Suppressor macrophage (primary cell): ENCODE measurements around the gene ELOVL6.
"Not testable (repeated sequence)": the region's sequence is repeated elsewhere in the genome, so short reads cannot be mapped to it uniquely, and the experiment has no call there.

Experiments used
- DNase-seq, 4 experiments: peaks; one replicate each; pipeline ENCODE4 v3.0.0-alpha.2; 2020 to 2022

ELOVL6 gene

GRCh38 chr4:110196206-110196870, 2.1 kb downstream of the ELOVL6 start:
- DNase-seq: peak in 2 of 4 experiments; percentile 14 to 19

DNA sequence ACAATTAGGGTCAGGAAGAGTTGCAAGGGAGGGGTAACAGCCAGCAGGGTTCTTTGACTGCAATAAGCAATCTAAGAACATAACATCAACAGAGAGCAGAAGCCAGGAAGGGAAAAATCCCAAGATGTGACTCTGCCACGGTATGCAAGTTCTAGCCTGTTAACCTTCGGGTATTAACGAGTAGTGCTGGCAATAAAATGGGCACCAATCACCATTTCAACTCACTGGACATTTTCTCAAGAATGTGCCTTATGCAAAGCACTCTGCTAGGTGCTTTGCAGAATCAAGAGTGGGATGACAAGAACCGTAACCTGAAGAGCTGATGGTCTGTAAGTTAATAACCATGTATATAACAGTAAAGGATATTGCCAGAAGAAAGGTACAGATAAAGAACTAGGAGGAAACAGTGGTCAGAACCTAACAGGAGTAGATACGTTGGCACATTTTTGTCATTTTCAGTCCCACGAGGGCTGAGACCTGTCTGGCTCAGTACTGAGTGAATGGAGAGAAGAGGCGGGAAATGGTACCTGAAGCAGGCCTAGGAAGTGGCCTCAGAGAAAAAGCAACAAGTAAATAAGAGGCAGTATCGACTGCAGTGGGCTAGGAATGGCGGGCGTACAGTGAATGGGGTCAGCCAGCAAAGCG, 2.7 kb downstream of the ELOVL6 start:
- no peak for DNase-seq

DNA sequence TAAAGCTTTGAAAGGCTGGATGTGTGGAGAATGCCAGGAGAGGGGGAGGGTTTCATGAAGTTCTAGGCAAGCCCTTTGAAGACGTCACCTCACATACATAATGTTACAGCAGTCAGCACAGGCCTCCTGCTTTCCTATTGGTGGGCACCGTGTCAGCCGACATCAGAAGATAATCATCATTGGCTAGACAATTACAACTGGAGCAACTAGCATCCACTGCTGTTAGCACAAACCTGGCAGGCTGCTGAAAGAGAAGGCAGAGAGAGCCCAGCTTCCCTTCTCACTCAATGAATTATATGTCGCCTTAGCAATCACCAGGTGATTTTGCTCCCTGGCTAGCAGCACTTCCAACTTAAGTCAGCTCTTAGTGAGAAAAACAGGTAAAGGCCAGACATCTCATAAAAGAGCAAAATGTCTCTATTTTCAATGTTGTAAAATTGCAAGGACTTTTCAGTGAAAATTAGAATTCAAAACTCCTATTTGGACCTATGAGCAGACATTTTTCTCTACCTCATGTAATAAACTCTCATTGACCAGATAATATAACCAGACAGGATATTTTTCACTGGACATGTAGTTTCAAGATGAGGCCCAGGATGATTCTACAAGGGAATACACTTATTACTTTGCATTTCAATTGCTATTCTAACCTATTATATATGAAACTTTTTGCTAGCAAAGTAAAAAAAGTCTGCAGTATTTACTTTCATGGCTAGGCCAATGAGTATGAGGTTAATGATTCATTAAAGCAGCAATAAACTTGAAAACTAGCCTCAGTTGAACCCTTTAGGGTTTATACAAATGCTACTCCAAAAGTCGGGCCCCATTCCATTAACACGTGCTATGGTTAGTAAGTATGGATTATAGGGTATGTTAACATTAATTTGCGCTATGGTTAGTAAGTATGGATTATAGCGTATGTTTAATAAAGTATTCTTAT, 4.3 kb downstream of the ELOVL6 start:
- DNase-seq: peak; percentile 47 to 72 (median 60)

DNA sequence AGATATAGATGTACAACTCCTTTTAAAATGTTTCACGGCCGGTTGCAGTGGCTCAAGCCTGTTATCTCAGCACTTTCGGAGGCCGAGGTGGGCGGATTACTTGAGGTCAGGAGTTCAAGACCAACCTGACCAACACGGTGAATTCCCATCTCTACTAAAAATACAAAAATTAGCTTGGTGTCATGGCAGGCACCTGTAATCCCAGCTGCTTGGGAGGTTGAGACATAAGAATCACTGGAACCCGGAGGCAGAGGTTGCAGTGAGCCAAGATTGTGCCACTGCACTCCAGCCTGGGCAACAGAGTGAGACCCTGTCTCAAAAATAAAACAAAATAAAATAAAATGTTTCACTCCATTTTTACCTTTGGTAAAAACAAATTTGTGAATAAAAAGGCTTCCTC, 5.1 kb downstream of the ELOVL6 start:
- not testable (repeated sequence) for DNase-seq

DNA sequence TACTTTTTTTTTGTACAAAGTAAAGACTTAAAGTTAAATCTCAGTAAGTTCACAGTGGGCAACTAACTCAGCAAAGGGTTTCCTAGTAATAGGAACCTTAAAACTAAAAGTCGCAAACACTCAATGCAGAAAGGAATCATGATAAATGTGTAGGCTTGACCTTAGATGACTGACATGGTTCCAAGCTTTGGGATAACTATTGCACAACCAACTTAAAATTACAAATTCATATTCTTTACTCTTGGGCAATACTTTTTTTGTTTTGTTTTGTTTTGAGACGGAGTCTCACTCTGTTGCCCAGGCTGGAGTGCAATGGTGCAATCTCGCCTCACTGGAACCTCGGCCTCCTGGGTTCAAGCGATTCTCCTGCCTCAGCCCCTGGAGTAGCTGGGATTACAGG, 8.2 kb downstream of the ELOVL6 start:
- peak in 2 of 4 experiments; percentile 7 to 10 for DNase-seq

DNA sequence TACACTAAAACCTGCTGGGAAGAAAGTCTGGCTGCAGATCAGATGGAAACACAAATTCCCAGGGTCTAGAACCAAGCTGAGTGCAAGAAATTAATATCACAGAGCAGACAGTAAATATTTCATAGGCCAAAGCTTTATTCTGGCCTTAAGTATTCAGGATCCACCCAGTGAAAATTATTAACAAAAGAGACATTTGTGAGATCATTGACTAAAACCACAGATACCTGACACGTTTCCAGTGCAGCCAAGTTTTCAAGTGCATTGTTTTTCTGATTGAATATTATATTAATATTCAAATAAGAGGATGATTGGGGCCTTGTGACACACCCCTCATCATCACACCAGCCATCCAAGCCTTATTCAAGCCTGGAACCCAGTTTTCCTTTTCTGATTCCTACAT, 10.3 kb downstream of the ELOVL6 start:
- no peak for DNase-seq

GRCh38 chr4:110184791-110185155, 13.6 kb downstream of the ELOVL6 start:
- no peak for DNase-seq

DNA sequence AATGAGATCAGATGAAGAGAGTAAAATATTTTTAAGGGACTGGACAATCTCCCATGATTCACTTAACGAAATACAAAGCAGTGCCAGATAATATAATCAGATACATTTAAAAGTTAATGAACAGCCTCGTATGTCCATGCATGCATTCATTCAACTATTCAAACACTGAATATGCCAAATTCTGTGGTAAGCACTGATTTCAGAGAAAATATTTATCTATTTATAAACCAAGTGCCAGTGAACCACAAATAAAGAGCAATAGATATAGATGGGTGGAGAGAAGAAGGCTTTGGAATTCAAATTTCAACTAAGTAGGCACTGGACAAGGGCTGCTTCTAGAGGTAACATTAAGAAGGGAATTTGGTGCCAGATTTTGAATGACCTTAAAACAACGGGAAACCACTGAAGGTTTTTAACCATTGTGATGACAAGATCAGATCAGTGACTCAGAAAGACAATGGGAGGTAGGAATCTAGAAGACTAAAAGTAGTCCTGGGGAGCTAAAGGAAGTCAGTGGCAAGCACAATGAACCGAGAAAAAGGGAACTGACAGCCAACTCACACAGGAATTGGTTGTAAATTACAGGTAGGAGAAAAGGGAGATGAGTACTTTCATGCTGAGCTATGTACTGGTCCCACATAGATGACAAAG, 14.2 kb downstream of the ELOVL6 start:
- DNase-seq: peak in 1 of 4 experiments; percentile 4

GRCh38 chr4:110183643-110184042, 14.8 kb downstream of the ELOVL6 start:
- no peak for DNase-seq

- DNase-seq: no peak
Measured at GRCh38 chr4:110183058-110183457, 15.4 kb downstream of the ELOVL6 start.

DNA sequence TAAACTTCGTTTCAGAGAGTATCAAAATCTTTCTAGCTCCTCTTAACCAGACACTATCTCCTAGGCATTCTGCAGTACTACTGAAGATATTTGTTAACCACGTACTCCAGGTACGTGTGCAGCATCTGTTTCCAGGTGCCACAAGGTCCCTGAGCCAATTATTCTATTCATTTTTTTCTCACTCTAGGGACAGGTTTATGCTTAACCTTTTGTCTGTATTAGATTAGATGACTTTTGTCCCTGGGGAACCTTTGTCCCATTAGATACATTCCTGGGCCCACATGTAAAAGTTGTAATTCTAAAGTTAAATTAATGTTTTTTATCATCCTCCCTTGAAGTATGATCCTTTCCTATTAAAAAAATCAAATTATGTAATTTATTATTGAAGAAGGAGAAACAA, 16.5 kb downstream of the ELOVL6 start:
- no peak for DNase-seq

- DNase-seq: no peak
Measured at GRCh38 chr4:110175634-110176033, 22.8 kb downstream of the ELOVL6 start.

DNA sequence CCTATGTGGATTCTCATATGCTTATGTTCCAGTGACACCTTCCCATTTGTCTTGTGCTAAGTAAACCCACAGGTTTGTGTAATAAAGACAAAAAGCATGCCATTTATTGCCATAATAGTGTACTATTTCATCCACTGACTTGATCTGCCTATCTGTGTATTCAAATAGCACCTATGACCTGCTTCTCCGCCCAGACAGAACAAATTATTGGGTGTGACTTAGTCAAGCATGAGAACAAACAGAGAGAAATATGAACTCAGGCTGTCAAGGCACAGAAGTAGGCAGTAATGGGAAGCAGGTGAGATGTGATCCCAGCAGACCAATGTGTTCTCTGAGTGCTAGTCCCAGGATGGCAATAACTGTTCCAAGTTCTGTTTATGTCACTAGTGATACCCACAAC, 25.4 kb downstream of the ELOVL6 start:
- no peak for DNase-seq

- no peak for DNase-seq
Measured at GRCh38 chr4:110171971-110172370, 26.4 kb downstream of the ELOVL6 start.

DNA sequence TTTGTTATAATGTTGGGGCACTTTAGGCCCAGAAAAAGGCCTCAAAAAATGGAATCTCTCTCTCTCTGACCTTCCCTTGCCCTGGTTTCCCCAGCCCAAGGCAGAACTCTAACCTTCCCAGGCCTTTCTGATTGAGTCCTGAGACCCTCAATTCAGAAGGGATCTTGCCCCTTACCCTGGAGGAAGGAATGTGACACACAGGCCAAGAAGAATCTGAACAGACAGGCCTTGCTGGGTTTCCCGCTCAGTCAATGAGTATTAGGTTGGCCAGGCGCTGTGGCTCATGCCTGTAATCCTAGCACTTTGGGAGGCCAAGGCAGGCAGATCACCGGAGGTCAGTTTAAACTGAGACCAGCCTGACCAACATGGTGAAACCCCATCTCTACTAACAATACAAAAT, 27.6 kb downstream of the ELOVL6 start:
- no peak for DNase-seq

DNA sequence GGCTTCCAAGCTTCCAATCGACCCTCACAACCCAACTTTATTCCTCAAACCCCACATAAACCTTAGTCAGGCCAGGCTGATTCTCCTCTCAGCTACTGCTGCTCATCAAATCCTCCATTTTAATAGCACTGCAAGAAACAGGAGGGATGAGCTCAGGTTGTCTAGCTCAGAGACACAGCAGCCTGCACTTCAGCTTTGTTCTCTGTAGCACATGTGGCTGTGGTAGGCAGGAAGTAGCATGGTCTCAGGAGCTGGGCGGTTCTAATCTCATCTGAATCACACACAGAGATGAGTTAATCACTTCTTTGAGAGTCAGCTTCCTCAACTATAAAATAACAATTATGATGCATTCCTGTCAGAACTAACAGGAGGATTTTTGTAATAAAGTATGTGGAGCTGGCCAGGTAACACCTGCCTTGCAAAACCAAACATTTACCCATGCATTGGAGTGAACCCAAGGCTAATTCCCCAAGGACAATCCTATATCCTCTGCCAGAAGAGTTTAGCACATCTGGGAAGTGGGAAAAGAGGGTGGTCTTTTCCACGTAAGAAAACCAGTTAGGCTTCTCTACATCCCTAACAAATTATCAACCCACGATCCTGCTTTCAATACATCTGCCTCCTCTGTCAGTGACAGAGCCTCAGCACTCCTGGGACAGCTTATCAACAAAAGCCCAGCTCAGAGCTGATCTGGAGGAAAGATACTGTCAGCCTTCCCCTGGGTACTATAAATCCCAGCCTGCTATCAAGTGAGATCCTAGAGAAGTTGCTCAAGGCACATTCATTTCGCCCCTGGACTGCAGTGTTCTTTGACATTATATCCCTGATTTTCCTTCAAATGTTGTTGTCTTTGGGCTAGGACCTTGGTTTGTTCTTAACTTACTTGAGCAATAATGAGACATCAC, 32.8 kb downstream of the ELOVL6 start:
- peak; percentile 43 to 69 (median 58) for DNase-seq

DNA sequence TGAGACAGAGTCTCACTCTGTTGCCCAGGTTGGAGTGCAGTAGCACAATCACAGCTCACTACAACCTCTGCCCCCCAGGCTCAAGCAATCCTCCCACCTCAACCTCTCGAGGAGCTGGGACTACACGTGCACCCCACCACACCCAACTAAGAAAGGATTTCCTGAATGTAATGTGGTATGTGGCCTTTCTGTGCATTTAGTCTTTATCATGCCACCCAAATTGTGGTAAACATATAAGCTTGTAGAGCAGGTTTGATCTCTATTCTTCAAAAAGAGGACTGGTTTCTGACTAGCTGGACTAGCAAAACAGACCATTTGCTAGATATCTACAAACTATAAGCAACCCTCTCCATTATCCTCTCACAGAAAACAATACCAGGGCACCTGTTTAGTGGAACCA, 33.6 kb downstream of the ELOVL6 start:
- DNase-seq: no peak

- DNase-seq: no peak
Measured at GRCh38 chr4:110164251-110164650, 34.2 kb downstream of the ELOVL6 start.

DNA sequence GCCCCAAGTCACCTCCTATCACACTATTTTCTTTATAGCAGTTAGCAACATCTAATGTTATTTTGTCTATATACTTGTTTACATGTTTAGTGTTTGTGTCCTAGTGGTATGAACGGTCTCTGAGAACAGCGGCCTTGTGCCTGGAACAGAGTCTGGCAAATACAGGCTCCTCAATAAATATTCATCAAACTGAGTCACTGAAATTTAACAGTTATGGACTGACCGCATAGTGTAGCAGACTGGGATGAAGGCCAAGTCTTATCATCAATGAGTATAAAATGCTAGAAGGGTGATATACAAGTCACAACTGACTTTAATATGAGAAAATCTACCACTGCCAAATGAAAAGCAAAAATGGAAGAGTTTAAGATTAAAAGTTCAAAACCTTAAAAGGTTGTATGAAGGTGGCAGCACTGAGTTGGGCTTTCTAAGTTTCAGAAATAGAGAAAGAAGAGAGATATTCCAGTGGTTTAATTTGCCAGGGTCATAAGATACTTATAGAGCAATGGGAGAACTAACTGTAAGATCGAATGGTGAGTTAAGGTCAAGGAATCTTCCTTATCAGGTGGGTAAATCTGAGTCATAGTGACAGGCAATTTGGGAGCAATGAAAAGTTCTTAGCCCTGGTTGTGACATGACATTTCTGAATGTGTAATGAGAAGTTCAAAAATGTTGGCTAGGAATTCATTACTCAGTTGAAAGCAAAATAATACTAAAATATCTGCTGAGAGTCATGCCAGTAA, 34.9 kb downstream of the ELOVL6 start:
- DNase-seq: no peak

DNA sequence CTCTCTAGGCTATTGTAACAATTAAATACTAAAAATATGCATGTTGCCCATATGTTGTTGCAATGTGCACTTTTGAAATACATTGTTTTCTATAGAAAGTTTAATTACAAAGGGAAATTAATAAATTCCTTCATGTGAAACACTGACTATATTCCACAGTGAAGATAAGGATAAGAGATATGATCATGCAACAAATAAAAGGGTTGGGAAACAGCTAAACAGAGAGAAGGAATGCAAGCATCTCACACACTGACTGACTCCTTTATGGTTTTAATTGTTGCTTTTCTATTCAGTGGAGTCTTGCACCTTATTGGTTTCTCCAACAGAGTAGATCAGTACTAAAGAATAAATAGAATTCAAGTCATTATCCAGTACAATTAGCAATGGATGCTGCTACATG, 37.8 kb downstream of the ELOVL6 start:
- no peak for DNase-seq

DNA sequence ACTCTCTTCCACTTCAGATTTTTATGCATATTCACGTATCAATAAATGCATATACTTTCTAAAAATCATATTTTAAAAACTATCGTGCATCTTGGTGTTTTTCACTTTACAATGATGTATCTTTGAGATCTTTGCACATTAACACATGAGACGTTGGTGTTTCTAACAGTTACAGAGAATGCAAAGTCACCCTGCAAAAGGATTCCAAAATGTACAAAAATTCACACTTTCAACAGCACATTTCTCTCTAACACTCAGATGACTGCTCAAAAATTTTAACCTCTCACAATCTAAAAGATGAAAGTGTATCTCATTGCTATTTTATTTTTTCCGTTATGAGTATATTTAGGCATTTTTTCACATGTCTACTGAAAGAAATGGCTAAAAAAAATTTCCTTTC, 38.9 kb downstream of the ELOVL6 start:
- no peak for DNase-seq
